ENCODE measurements around the gene SEMA7A. TPM values are rescaled to one million over a fixed set of nuclear protein-coding genes. Genes with fewer than 3 reads are reported as not detected.
"Not testable (repeated sequence)": the region's sequence is repeated elsewhere in the genome, so short reads cannot be mapped to it uniquely, and the experiment has no call there.

SEMA7A gene
- total RNA-seq, 1 experiment from 2014 or later, result 38.1 TPM

DNA sequence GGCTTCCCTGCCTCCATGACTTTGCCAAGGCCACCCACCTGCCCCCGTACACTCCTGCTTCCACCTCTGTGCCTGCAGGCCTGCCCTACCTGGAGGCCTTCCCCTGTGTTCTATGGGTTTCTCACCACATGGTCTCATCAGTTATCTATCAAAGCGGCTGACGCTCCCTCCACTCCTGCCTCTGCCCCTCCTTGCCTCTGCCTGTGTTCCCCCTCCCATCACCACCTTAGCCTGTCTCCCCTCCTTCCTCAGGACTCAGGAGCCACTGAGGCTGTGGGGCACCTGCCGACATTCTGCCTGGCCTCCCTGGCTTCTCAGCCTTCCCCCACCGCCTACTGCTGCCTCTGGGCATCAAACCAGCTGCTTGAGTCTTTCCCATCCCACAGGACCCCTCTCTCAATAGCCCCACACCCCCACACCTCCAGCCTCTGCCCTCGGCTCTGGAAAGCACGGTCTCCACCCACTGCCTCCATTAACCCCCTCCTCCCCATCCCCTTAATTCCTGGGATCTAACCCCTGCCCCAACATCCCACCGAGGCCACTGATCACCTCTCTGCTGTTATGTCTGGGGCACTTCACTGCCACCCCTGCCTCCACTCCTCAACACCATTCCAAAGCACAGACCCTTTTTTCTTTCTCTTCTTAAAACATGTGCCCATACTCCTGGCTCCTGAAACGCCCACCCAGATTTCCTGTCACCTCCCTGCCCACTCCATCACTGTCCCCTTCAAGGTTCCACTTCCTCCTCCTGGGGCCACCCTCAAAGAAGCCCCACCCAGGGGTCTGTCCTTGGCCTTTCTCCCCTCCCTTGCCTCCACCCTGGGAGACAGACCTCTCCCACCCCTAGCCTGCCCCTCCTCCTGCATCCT is 41.9 kb downstream of the SEMA7A start:
- no peak for DNase-seq
- Mint-ChIP-seq H3K36me3 (ENCODE audit: insufficient read depth, unreplicated experiment) (peaks cover 14% of the 10 kb centered on the region), H3K27me3 (ENCODE audit: insufficient read depth, unreplicated experiment) (no peaks in the 10 kb centered on the region), H3K4me3 (ENCODE audit: unreplicated experiment) (no peak overlapping the region), H3K4me1 (ENCODE audit: low read depth, unreplicated experiment) (peaks cover 69% of the 10 kb centered on the region), H3K27ac (ENCODE audit: unreplicated experiment) (peak overlapping the region; percentile 75), H3K9me3 (ENCODE audit: unreplicated experiment) (no peaks in the 10 kb centered on the region)
- ChIA-PET POLR2A (no interaction called here), CTCF (no interaction called here)
- BruUV-seq (replicated peaks), result no TSS peak
- no peak overlapping the region for H3K4me3 ChIP-seq (ENCODE audit: low read depth, low read length)
- intact Hi-C loops (cut with micrococcal nuclease; ENCODE audit: unreplicated experiment), result no loop called here
- TF ChIP-seq, protein P1, sequence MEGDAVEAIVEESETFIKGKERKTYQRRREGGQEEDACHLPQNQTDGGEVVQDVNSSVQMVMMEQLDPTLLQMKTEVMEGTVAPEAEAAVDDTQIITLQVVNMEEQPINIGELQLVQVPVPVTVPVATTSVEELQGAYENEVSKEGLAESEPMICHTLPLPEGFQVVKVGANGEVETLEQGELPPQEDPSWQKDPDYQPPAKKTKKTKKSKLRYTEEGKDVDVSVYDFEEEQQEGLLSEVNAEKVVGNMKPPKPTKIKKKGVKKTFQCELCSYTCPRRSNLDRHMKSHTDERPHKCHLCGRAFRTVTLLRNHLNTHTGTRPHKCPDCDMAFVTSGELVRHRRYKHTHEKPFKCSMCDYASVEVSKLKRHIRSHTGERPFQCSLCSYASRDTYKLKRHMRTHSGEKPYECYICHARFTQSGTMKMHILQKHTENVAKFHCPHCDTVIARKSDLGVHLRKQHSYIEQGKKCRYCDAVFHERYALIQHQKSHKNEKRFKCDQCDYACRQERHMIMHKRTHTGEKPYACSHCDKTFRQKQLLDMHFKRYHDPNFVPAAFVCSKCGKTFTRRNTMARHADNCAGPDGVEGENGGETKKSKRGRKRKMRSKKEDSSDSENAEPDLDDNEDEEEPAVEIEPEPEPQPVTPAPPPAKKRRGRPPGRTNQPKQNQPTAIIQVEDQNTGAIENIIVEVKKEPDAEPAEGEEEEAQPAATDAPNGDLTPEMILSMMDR (IDR thresholded peaks at IDR 0.05; ENCODE audit: insufficient read depth in 1 of 2, low read depth in 1 of 2, low read length in 1 of 2, severe bottlenecking in 1 of 2, unreplicated experiment in 1 of 2), result no peak
- H3K27me3 ChIP-seq (replicated peaks; ENCODE audit: control insufficient read depth, insufficient read depth, low read length), result no peaks in the 10 kb centered on the region
- no peaks in the 10 kb centered on the region for H3K9me3 ChIP-seq
- peaks cover 75% of the 10 kb centered on the region for H3K4me1 ChIP-seq
- H3K36me3 ChIP-seq (ENCODE audit: control insufficient read depth, insufficient read depth, low read length), result no peaks in the 10 kb centered on the region

- TF ChIP-seq, protein P1 (IDR thresholded peaks at IDR 0.05; ENCODE audit: insufficient read depth in 1 of 2, low read depth in 1 of 2, low read length in 1 of 2, severe bottlenecking in 1 of 2, unreplicated experiment in 1 of 2), result no peak
- intact Hi-C loops (cut with micrococcal nuclease; ENCODE audit: unreplicated experiment), result no loop called here
- H3K4me1 ChIP-seq, result peaks cover 75% of the 10 kb centered on the region
These were observed 43.0 kb downstream of the SEMA7A start for GRCh38 chr15:74390647-74391288.

DNA sequence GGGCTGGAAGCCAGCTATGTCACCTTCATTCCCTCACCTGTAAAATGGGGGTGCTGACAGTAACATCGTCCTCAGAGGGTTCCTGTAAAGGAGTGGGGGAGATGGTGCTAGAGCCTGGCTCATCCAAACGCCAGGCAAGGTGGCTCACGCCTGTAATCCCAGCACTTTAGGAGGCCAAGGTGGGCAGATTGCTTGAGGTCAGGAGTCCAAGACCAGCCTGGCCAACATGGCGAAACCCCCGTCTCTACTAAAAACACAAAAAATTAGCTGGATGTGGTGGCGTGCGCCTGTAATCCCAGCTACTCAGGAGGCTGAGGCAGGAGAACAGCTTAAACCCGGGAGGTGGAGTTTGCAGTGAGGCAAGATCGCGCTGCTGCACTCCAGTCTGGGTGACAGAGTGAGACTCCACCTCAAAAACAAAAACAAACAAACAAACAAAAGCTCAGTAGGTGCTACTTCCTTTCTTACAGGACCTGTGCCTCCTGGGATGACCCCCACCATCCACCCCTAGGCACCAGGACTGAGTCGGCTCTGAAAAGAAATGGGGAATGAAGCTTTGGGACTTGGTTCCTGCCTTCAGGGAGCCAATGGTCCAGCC is 43.6 kb downstream of the SEMA7A start:
- peaks cover 75% of the 10 kb centered on the region for H3K4me1 ChIP-seq

More at GRCh38 chr15:74390647-74391288, 43.0 kb downstream of the SEMA7A start:
- Mint-ChIP-seq H3K36me3 (ENCODE audit: insufficient read depth, unreplicated experiment) (peaks cover 14% of the 10 kb centered on the region), H3K4me1 (ENCODE audit: low read depth, unreplicated experiment) (peaks cover 58% of the 10 kb centered on the region), H3K27ac (ENCODE audit: unreplicated experiment) (peak overlapping the region; percentile 88), H3K27me3 (ENCODE audit: insufficient read depth, unreplicated experiment) (no peaks in the 10 kb centered on the region), H3K4me3 (ENCODE audit: unreplicated experiment) (no peak overlapping the region), H3K9me3 (ENCODE audit: unreplicated experiment) (no peaks in the 10 kb centered on the region)
- Histone ChIP-seq H3K9me3 (no peaks in the 10 kb centered on the region), H3K36me3 (ENCODE audit: control insufficient read depth, insufficient read depth, low read length) (no peaks in the 10 kb centered on the region), H3K27me3 (replicated peaks; ENCODE audit: control insufficient read depth, insufficient read depth, low read length) (no peaks in the 10 kb centered on the region), H3K4me3 (ENCODE audit: low read depth, low read length) (no peak overlapping the region)
- peak in 1 of 2 experiments; percentile 58 for DNase-seq
- POLR2A ChIA-PET, result no interaction called here
- BruUV-seq (replicated peaks), result no TSS peak
- CTCF ChIA-PET, result no interaction called here

More for the DNA sequence above, 43.6 kb downstream of the SEMA7A start:
- POLR2A ChIA-PET; H3K4me3 ChIP-seq (ENCODE audit: low read depth, low read length); H3K27me3 Mint-ChIP-seq (ENCODE audit: insufficient read depth, unreplicated experiment); intact Hi-C loops (cut with micrococcal nuclease; ENCODE audit: unreplicated experiment); H3K9me3 ChIP-seq; H3K4me3 Mint-ChIP-seq (ENCODE audit: unreplicated experiment); H3K27me3 ChIP-seq (replicated peaks; ENCODE audit: control insufficient read depth, insufficient read depth, low read length); DNase-seq; H3K9me3 Mint-ChIP-seq (ENCODE audit: unreplicated experiment); H3K36me3 ChIP-seq (ENCODE audit: control insufficient read depth, insufficient read depth, low read length): not testable (repeated sequence)
- H3K36me3 Mint-ChIP-seq (ENCODE audit: insufficient read depth, unreplicated experiment), result peaks cover 14% of the 10 kb centered on the region
- H3K4me1 Mint-ChIP-seq (ENCODE audit: low read depth, unreplicated experiment), result peaks cover 53% of the 10 kb centered on the region
- CTCF ChIA-PET, result interaction anchor here (1.7 kb wide), 1 partner anchor 93 kb away, joined by 4 read pairs; no protein-coding TSS in a partner anchor
- BruUV-seq (replicated peaks), result TSS peak; percentile 60
- peak overlapping the region; percentile 88 for H3K27ac Mint-ChIP-seq (ENCODE audit: unreplicated experiment)

Measured in Caco-2 (cell line).